Measurements from ENCODE around the gene METTL15. TPM values are rescaled to one million over a fixed set of nuclear protein-coding genes. Genes with fewer than 3 reads are reported as not detected.

METTL15 gene
- total RNA-seq, 1 experiment from 2014 or later, result 9.1 TPM

DNA sequence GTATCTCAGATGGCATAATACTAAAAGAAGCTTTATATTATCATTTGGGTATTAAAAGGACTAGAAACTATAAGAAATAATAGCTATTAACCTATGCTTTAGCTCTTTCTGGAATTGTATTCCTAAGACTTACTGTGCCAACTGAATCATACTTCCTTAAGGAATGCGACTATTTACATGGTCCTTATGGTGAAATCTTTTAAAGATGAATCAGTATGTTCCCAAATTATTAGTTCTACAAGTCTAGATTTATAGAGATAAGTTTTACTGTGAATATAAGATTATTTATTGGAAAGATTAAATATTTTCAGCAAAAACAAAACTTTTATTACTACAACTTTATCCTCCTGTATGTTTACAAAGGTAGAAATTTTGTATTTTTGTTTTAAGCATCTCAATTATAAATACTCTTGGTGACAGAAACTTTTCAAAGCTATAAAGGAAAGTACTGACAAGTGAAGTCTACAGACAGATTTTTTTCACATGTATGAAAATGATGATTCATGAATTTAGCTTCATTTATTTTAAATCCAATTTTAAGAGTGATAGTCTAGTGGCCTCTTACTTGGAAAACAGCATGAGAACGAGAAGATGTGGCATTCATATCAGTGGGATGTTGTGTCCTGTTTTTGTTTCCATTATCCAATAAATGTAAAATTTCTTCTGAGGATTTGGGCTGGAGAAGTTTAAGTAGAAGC, 18.0 kb upstream of the METTL15 start:
- no peak overlapping the region for H3K56ac ChIP-seq (ENCODE audit: insufficient read length, low read depth, low read length)
- peaks cover 0 to 34% (median 27%) of the 10 kb centered on the region in 3 experiments; a peak in 6 of 7 replicates for H3K36me3 Mint-ChIP-seq (ENCODE audit: insufficient read depth in 1 of 3, low read depth in 3 of 3)
- H4K5ac ChIP-seq (ENCODE audit: insufficient read length, low read depth, low read length), result no peak overlapping the region
- H3K27ac Mint-ChIP-seq, result no peak overlapping the region
- H3K27me3 ChIP-seq (ENCODE audit: insufficient read depth, low read length), result no peaks in the 10 kb centered on the region
- H3K79me2 ChIP-seq (ENCODE audit: insufficient read depth, low read length), result no peaks in the 10 kb centered on the region
- no peak overlapping the region for H2BK5ac ChIP-seq (ENCODE audit: insufficient read length, low read length)
- no peaks in the 10 kb centered on the region for H3K27me3 Mint-ChIP-seq (ENCODE audit: low read depth)
- no peak overlapping the region for H2BK120ac ChIP-seq (ENCODE audit: low read depth, low read length, poor library complexity, severe bottlenecking)
- H3K9ac ChIP-seq (ENCODE audit: extremely low read depth, insufficient read length, low read length), result no peak overlapping the region
- no peak overlapping the region for H3K27ac ChIP-seq (ENCODE audit: insufficient read length, low read depth, low read length)
- no peak overlapping the region for H3K23ac ChIP-seq (ENCODE audit: insufficient read length, low read depth, low read length)
- H2BK12ac ChIP-seq (ENCODE audit: insufficient read length, low read depth, low read length), result no peak overlapping the region
- H4K8ac ChIP-seq (replicated peaks; ENCODE audit: insufficient read length, low read depth, low read length), result no peak overlapping the region
- no peaks in the 10 kb centered on the region for H3K23me2 ChIP-seq (ENCODE audit: insufficient read length, low read depth, low read length, poor library complexity, severe bottlenecking)
- H3K4me1 Mint-ChIP-seq, result peaks cover 0 to 2% of the 10 kb centered on the region in 2 experiments; a peak in 1 of 4 replicates
- H2AFZ ChIP-seq (ENCODE audit: low read length), result no peak overlapping the region
- no peak overlapping the region for H3K4ac ChIP-seq (ENCODE audit: low read depth, low read length)
- TF ChIP-seq, protein P1, sequence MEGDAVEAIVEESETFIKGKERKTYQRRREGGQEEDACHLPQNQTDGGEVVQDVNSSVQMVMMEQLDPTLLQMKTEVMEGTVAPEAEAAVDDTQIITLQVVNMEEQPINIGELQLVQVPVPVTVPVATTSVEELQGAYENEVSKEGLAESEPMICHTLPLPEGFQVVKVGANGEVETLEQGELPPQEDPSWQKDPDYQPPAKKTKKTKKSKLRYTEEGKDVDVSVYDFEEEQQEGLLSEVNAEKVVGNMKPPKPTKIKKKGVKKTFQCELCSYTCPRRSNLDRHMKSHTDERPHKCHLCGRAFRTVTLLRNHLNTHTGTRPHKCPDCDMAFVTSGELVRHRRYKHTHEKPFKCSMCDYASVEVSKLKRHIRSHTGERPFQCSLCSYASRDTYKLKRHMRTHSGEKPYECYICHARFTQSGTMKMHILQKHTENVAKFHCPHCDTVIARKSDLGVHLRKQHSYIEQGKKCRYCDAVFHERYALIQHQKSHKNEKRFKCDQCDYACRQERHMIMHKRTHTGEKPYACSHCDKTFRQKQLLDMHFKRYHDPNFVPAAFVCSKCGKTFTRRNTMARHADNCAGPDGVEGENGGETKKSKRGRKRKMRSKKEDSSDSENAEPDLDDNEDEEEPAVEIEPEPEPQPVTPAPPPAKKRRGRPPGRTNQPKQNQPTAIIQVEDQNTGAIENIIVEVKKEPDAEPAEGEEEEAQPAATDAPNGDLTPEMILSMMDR (conservative IDR thresholded peaks at IDR 0.05), result no peak
- no peak overlapping the region for H2BK20ac ChIP-seq (ENCODE audit: low read depth, low read length, poor library complexity, severe bottlenecking)
- H3K9me3 ChIP-seq (ENCODE audit: control insufficient read depth, low read depth, low read length), result no peaks in the 10 kb centered on the region
- no peak overlapping the region for H4K91ac ChIP-seq (ENCODE audit: insufficient read length, low read depth, low read length)
- H3K4me2 ChIP-seq (ENCODE audit: insufficient read depth, insufficient read length, low read length), result no peak overlapping the region
- H3K4me1 ChIP-seq (ENCODE audit: insufficient read depth, low read length), result no peaks in the 10 kb centered on the region
- no peaks in the 10 kb centered on the region for H4K20me1 ChIP-seq (ENCODE audit: control insufficient read depth, insufficient read depth, insufficient read length)
- H3K18ac ChIP-seq (ENCODE audit: insufficient read length, low read depth, low read length), result no peak overlapping the region
- no CpG with 5 or more reads among the region's 2 CpGs for WGBS (ENCODE audit: extremely low coverage, insufficient read length, low lambda C conversion rate)
- H2BK15ac ChIP-seq (ENCODE audit: low read depth, low read length), result no peak overlapping the region
- no peak for DNase-seq
- no peak overlapping the region for H3K14ac ChIP-seq (ENCODE audit: insufficient read depth, low read length)
- H3K4me3 Mint-ChIP-seq, result no peak overlapping the region
- H3T11ph ChIP-seq (ENCODE audit: low read length), result no peak overlapping the region
- H3K9me3 Mint-ChIP-seq, result no peaks in the 10 kb centered on the region
- peaks cover 2% of the 10 kb centered on the region for H3K79me1 ChIP-seq (ENCODE audit: insufficient read depth, low read depth, low read length, poor library complexity, severe bottlenecking)
- no peak overlapping the region for H2AK5ac ChIP-seq (ENCODE audit: insufficient read length, low read length)
